Fibroblast of skin of right quadriceps (primary cell): ENCODE measurements around the gene NUMBL.

Source experiments
- DNase-seq: peaks from one replicate; pipeline ENCODE4 v3.0.0-alpha.2; 2013

NUMBL gene

DNA sequence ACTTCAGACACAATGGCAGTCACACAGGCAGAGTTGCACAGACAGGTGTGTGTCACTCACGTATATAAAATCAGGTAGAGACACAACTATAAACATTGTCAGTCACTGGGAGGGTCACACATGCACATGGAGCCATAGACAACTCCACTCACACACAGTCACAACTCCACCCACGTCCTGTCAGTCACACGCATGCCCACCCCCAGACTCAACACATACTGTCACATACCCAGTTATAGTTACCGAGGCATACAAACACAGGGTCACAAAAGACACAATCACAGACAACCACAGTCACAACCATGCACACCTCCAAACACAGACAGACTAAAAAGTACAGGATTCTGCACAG is 1.5 kb downstream of the NUMBL start:
- no peak for DNase-seq

DNA sequence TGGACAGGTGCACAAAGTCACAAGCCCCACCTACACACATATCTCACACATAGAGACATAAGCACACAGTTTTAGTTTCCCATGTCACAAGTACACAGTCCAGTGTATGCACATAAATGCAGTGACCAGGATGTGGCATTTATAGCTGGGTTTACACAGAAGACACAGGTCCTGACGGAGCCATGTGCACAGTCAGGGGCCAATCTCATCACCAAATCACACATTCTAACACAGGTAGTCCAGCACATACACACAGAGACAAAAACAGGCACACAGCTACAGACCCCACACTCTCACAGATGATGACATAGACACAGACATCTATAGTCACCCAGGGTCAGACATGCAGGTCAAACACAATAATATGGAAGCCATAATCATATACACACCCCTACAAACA is 2.1 kb downstream of the NUMBL start:
- DNase-seq: no peak

DNA sequence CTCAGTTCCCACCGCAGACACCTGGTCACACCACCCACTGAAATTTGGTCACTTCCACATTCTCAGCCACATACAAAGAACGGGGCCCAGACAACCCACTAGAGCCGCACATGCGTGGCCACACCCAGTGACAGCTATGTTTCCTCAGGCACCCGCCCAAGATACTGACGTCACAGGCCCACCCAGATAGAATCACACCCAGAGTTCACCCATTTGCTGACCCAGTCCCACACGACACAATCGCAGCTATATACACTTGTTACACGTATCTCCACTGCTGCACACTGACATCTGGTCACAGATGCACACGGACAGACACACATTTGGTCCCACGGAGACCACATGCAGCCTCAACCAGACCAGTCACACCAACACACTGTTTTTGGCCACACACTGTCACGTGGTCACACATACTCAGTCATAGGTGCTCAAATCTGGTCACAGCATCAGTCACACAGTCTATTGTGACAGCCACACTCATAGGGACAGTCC is 2.9 kb downstream of the NUMBL start:
- DNase-seq: peak; percentile 50

DNA sequence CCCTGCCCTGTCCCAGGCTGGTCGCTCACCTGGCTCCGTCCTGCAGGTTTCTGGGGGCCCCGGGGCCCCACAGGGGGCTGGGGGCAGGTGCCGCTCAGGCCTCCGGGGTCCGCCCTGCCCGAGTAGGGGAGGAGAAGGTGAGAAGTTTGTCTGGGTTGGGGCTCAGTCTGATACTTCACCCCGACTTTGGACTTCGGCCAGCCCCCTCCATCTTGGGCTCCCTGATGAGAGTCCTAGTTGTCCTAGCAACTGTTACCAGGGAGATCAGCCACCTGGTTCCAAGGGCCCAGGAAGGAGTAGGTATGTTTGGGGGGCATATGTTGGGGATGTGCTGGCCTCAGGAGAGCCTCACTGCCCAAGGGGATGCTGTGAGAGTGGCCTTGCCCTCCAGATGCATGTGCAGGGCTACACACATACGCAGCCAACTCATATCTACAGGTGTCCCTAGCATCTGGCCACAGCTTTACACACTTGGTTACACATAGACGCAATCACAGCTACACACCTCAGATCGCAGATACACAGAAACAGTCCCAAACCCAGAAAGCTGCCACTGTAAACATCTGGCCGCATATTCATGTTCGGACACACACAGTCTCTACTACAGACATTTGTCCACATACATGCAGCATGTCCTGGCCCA is 3.4 kb downstream of the NUMBL start:
- DNase-seq: no peak

DNA sequence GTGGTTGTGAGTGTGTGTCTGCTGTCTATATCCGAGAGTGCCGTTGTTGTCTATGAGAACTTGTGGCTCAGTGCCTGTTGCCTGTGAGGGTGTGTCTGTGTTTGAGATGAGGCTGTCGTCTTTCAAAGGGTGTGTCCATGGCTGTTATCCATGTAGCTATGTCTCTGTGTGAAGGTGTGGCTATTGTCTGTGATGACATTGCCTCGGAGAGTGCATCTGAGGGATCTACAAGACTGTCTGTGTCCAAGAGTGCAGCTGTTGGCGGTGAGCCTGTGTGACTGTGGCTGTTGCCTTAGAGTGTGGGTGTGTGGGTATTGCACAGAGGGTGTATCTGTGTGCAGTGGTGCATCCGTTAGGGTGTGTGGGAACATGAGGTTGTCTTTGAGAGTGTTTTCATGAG is 4.9 kb downstream of the NUMBL start:
- DNase-seq: no peak

DNA sequence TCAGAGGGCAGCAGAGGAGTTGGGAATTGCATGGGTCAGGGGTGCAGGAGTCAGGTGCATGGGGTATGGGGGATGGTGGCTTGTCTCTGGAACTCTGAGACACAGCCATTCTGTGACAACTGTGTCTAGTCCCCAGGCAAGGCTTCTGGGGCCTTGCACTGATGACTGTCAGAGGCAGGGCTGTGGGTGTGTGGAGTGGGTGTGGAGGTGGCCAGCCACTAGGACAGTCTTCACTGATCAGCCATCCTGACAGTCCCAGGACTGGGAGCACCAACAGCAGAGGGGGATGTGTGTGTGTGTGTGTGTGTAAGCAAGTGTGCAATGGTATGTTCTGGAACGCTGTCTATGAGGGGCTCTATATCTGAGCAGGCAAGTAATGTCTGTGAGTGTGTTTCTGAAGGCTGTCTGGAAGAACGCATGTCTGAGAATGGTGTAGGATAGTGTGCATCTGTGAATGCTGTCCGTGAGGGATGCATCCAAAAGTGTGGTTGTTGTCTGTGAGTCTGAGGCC is 5.4 kb downstream of the NUMBL start:
- no peak for DNase-seq

DNA sequence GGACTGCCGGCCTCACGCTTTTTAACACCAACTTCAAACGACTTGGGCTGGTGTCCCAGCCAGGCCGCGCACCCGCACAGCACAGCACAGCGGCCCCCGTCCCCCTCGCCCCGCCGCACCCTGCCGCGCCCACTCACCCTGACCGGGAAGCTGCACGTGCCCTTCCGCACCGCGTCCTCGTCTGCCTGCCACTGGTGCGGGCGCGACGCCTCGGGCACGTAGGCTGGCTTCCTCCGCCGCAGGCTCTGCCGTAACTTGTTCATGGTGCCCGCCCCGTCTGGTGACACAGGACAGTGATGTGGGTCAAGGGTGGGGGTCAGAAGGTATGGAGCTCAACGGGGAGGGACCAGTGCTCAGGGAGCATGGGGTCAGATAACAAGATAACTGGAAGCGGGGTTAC is 6.2 kb downstream of the NUMBL start:
- DNase-seq: no peak

- no peak for DNase-seq
Measured at GRCh38 chr19:40683437-40683836, 7.0 kb downstream of the NUMBL start.

- DNase-seq: no peak
Measured at GRCh38 chr19:40682431-40682964, 8.0 kb downstream of the NUMBL start.

GRCh38 chr19:40681039-40681438 is 9.4 kb downstream of the NUMBL start:
- DNase-seq: no peak

GRCh38 chr19:40677156-40677555 is 13.3 kb downstream of the NUMBL start:
- DNase-seq: no peak

- no peak for DNase-seq
Measured at GRCh38 chr19:40674291-40674690, 16.2 kb downstream of the NUMBL start.

DNA sequence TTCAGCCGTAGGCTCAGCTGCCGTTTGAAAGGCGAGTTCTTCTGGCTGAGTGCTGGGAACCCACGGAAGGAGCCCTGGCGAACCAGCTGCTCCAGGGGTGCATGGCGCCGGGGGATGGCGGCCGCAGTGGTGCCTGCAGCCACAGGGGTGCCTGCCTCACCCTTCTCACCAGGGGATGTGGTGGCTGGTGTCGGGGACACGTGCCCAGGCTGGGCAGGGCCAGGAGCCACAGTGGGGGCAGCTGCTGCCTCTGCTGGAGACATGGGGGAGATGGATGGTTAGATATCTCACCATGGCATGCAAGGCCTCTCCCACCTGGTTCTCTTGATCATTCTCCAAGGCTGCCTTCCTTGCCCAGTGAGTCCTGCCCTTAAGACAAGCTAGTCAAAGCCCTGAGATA is 17.1 kb downstream of the NUMBL start:
- no peak for DNase-seq

GRCh38 chr19:40672573-40673299 is 17.7 kb downstream of the NUMBL start:
- no peak for DNase-seq

GRCh38 chr19:40672038-40672437 is 18.4 kb downstream of the NUMBL start:
- DNase-seq: no peak

GRCh38 chr19:40671404-40671803 is 19.0 kb downstream of the NUMBL start:
- no peak for DNase-seq

DNA sequence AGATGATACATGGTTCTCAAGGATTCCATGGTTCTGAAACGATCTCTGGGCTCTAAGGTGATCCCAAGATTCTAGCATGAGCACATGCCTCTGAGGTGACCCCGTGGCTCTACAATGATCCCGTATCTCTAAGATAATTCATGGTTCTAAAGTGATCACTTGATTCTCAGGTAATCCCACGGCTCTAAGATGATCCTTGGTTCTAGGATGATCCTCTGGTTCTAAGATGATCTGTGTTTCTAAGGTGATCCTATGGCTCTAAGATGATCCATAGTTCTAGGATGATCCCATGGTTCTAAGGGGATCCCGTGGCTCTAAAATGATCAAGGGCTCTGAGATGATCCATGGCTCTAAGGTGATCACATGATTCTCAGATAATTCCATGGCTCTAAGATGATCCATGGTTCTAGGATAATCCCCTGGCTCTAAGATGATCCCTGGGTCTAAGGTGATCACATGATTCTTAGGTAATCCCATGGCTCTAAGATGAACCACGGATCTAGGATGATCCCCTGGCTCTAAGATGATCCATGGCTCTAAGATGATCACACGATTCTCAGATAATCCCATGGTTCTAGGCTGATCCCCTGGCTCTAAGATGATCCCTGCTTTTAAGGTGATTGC is 21.3 kb downstream of the NUMBL start:
- no peak for DNase-seq

- no peak for DNase-seq
Measured at GRCh38 chr19:40667602-40668001, 22.8 kb downstream of the NUMBL start.

DNA sequence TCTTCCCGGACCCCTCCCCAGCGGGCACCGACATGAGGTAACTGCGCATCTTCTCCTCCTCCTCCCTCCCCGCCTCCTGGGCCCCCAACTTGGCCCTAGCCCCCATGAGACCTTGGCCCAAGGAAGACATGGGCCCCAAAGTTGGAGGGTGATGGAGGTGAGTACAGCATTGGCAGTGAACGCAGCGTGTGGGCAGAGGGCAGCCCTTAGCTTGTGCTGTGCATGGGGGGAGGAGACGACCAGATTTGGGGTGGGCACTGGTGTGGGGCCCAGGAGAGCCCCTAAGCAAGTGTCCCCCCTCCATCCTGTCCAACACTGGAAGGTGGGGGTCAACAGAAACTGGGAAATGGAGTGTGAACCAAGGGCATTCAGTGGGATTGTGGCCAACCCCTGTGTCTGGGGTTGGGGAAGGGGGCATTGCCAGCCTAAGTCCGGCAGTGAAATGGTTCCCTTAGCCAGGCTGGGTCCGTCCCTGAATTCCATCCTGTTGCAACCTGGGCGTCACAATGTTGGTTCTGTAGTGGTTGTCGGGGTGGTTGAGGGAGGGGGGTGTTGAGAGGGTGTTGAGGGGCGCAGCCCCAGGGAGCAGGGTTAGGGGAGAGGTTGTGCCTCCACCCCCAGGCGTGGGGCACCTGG is 23.5 kb downstream of the NUMBL start:
- DNase-seq: no peak

GRCh38 chr19:40663695-40664692 is 26.5 kb downstream of the NUMBL start:
- DNase-seq: peak; percentile 42

- peak; percentile 77 for DNase-seq
Measured at GRCh38 chr19:40662925-40663694, 27.3 kb downstream of the NUMBL start.
